Transverse colon (tissue), 3 donors: ENCODE results near the gene AOPEP.

Source experiments
- CTCF ChIP-seq, 5 experiments: fragments of 200-600 bp in 3 of 5; fragments of 450-650 bp in 2 of 5; sonication (generic) in 3 of 5; IDR thresholded peaks; 1 replicate in 2 of 5; 2 replicates in 3 of 5; pipeline ENCODE4 v1.5.1; 2016 to 2017; ENCODE audit warnings: antibody characterized with exemption in 5 of 5, inconsistent platforms in 3 of 5, mild to moderate bottlenecking in 2 of 5, moderate library complexity in 1 of 5
- EP300 ChIP-seq: sonication (generic); formaldehyde crosslinking; IDR thresholded peaks from one replicate; pipeline ENCODE4 v1.6.1; 2017; ENCODE audit warnings: antibody characterized with exemption, low read depth
- POLR2A ChIP-seq: fragments of 450-650 bp; IDR thresholded peaks from one replicate; pipeline ENCODE4 v1.6.1; 2016; ENCODE audit warnings: antibody characterized with exemption, mild to moderate bottlenecking, moderate library complexity

- TF ChIP-seq CTCF (IDR thresholded peaks at IDR 0.05) (no peak), POLR2A (no peak), EP300 (no peak)
These were observed 333.7 kb downstream of the AOPEP start for GRCh38 chr9:95060234-95060633.
